MM.1S (cell line): ENCODE data around the gene PARP16.

ENCODE experiments used
- DNase-seq: peaks from one replicate; pipeline ENCODE4 v3.0.0-alpha.2; 2015
- H2AFZ ChIP-seq: fragments of 300-600 bp; sonication (generic); 2 replicates; pipeline ENCODE4 v1.6.0; 2016; ENCODE audit warnings: antibody characterized with exemption, low read length
- H3F3A ChIP-seq: fragments of 300-600 bp; sonication (generic); 2 replicates; pipeline ENCODE4 v1.6.1; 2016; ENCODE audit warnings: mild to moderate bottlenecking, antibody characterized with exemption, low read length, moderate library complexity, mixed read lengths; ENCODE audit not compliant: insufficient read depth
- H3K27ac ChIP-seq: fragments of 300-600 bp; sonication (generic); 2 replicates; pipeline ENCODE4 v1.5.1; 2016; ENCODE audit warnings: mild to moderate bottlenecking, low read length
- H3K27me3 ChIP-seq: fragments of 300-600 bp; sonication (generic); replicated peaks from 2 replicates; pipeline ENCODE4 v1.6.0; 2016; ENCODE audit warnings: low read length; ENCODE audit not compliant: insufficient read depth
- H3K36me3 ChIP-seq: fragments of 300-600 bp; sonication (generic); replicated peaks from 2 replicates; pipeline ENCODE4 v1.6.1; 2016; ENCODE audit warnings: mild to moderate bottlenecking, low read length, mixed read lengths; ENCODE audit not compliant: insufficient read depth
- H3K4me1 ChIP-seq: fragments of 300-600 bp; sonication (generic); 2 replicates; pipeline ENCODE4 v1.6.1; 2016; ENCODE audit warnings: low read length, mixed read lengths
- H3K4me2 ChIP-seq: fragments of 300-600 bp; sonication (generic); 2 replicates; pipeline ENCODE4 v1.6.0; 2016; ENCODE audit warnings: low read depth, low read length
- H3K4me3 ChIP-seq: fragments of 300-600 bp; sonication (generic); 2 replicates; pipeline ENCODE4 v1.5.1; 2016; ENCODE audit warnings: low read length, mixed read lengths
- H3K79me2 ChIP-seq: fragments of 300-600 bp; sonication (generic); 2 replicates; pipeline ENCODE4 v1.6.1; 2016; ENCODE audit warnings: mixed run types, low read length, mixed read lengths
- H3K9ac ChIP-seq: fragments of 300-600 bp; sonication (generic); 2 replicates; pipeline ENCODE4 v1.6.1; 2016; ENCODE audit warnings: low read length, mixed read lengths
- H3K9me2 ChIP-seq: fragments of 300-600 bp; sonication (generic); replicated peaks from 2 replicates; pipeline ENCODE4 v1.6.1; 2016; ENCODE audit warnings: mild to moderate bottlenecking, low read length, mixed read lengths; ENCODE audit not compliant: insufficient read depth
- H3K9me3 ChIP-seq: fragments of 300-600 bp; sonication (generic); replicated peaks from 2 replicates; pipeline ENCODE4 v1.6.1; 2016; ENCODE audit warnings: mild to moderate bottlenecking, low read length, mixed read lengths; ENCODE audit not compliant: insufficient read depth
- H4K20me1 ChIP-seq: fragments of 300-600 bp; sonication (generic); 2 replicates; pipeline ENCODE4 v1.6.1; 2016; ENCODE audit warnings: mild to moderate bottlenecking, low read length, moderate library complexity, mixed read lengths; ENCODE audit not compliant: insufficient read depth
- EZH2 ChIP-seq: fragments of 300-600 bp; sonication (generic); optimal IDR thresholded peaks from 2 replicates; pipeline ENCODE3; 2017; ENCODE audit warnings: low read depth, mild to moderate bottlenecking, antibody characterized with exemption, low read length, mixed read lengths
- EZH2phosphoT487 ChIP-seq: fragments of 300-600 bp; sonication (generic); IDR thresholded peaks from 2 replicates; pipeline ENCODE4 v1.6.1; 2018; ENCODE audit warnings: antibody characterized with exemption, low read length
- TF ChIP-seq, protein P1 (sequence below): fragments of 300-600 bp; sonication (generic); IDR thresholded peaks from 2 replicates; pipeline ENCODE4 v1.5.1; 2016; ENCODE audit warnings: antibody characterized with exemption, low read length, mixed read lengths

PARP16 gene

DNA sequence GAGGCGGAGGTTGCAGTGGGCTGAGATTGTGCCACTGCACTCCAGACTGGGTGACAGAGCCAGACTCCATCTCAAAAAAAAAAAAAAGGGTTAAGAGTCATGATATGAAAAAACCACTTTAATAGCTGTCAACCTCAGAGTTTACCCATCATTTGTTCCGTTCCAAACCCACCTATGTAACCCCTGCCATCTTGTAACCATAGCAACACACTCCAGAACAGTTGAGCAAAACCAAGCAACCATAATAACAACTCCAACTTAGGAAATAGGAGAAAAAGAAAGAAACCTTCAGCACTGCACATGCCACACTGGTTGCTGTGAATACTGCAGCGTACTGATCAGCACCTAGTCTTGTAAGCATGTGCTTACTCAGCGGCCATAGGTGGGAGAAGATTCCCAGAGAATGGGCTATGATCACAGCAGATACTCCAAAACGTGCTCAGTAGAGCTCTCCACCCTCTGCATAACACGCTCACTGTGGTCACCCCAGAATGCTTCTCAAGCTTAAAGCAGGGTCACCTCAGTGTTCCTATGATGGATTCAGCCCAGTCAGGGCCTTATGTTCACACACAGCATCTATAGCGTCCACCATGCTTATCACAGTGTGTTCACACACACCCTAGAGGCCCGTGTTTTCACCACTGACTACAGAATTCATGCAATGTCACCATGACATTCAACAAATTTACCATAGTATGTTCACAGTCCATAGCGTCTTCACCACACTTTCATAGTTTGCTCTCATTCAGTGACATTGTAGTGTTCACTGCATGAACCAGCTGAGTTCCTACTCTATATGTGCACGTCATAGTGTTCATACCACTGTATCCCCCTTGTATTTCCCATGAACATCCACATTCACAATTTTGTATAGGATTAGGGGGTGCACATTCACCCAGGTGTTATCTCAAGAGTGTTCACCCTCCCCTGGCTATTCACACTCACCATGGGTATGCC lies 68.9 kb downstream of the PARP16 start:
- Histone ChIP-seq H3K27me3 (no peaks in the 10 kb centered on the region), H3K4me1 (no peaks in the 10 kb centered on the region), H3K9me3 (no peaks in the 10 kb centered on the region), H3K9me2 (no peaks in the 10 kb centered on the region), H2AFZ (no peak overlapping the region), H3K27ac (no peak overlapping the region), H3K36me3 (no peaks in the 10 kb centered on the region), H3K4me2 (no peak overlapping the region), H3K4me3 (no peak overlapping the region), H4K20me1 (no peaks in the 10 kb centered on the region), H3K9ac (no peak overlapping the region), H3F3A (no peaks in the 10 kb centered on the region), H3K79me2 (no peaks in the 10 kb centered on the region)
- no peak for DNase-seq
- no peak for TF ChIP-seq EZH2

DNA sequence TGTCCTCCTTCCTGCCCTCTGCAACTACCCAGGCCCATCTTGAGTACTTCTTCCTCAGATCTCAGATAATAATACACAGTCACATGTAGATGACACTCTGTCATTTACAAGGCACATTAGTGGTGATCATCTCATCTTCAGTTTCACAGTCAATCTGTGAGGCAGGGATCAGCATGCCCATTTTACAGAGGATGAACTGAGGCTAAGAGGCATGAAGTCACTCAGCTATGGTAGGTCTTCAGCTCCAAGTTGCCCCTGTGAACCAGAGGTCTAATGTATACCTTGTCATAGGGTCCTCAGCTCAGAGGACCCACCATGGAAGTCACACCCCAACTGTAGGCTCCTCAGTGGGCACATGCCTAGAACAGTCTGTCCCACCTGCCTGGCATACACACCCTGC lies 71.2 kb downstream of the PARP16 start:
- Histone ChIP-seq H3K4me3 (no peak overlapping the region), H4K20me1 (no peaks in the 10 kb centered on the region), H3K4me1 (no peaks in the 10 kb centered on the region), H3K9me3 (no peaks in the 10 kb centered on the region), H2AFZ (no peak overlapping the region), H3K4me2 (no peak overlapping the region), H3K36me3 (no peaks in the 10 kb centered on the region), H3K27ac (no peak overlapping the region), H3K9ac (no peak overlapping the region), H3K79me2 (no peaks in the 10 kb centered on the region), H3K9me2 (no peaks in the 10 kb centered on the region), H3K27me3 (no peaks in the 10 kb centered on the region), H3F3A (no peaks in the 10 kb centered on the region)
- TF ChIP-seq, protein P1, sequence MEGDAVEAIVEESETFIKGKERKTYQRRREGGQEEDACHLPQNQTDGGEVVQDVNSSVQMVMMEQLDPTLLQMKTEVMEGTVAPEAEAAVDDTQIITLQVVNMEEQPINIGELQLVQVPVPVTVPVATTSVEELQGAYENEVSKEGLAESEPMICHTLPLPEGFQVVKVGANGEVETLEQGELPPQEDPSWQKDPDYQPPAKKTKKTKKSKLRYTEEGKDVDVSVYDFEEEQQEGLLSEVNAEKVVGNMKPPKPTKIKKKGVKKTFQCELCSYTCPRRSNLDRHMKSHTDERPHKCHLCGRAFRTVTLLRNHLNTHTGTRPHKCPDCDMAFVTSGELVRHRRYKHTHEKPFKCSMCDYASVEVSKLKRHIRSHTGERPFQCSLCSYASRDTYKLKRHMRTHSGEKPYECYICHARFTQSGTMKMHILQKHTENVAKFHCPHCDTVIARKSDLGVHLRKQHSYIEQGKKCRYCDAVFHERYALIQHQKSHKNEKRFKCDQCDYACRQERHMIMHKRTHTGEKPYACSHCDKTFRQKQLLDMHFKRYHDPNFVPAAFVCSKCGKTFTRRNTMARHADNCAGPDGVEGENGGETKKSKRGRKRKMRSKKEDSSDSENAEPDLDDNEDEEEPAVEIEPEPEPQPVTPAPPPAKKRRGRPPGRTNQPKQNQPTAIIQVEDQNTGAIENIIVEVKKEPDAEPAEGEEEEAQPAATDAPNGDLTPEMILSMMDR = no peak
- TF ChIP-seq EZH2 (no peak), EZH2phosphoT487 (no peak)
- no peak for DNase-seq

DNA sequence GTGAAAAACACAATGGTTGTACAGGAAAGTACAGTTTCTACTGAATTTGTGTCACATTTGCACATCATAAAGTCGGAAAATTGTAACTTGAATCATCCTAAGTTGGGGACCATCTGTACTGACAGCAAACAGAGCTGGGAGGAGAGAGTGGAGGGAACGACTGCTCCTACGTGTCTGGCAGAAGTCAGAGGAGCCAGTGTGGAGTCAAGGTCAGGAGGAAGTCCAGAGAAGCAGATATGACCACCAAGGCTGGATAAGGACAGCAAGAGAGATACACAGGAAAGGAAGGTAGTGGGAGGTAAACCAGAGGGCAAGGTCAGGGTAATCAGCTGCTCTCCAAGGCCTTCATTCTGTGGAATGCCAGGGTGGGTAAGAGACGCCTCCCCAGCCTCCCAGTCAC lies 72.7 kb downstream of the PARP16 start:
- no peak overlapping the region for H2AFZ ChIP-seq
- no peaks in the 10 kb centered on the region for H3K9me2 ChIP-seq
- H4K20me1 ChIP-seq = no peaks in the 10 kb centered on the region
- TF ChIP-seq, protein P1 = no peak
- TF ChIP-seq EZH2 = no peak
- TF ChIP-seq EZH2phosphoT487 = no peak
- H3K36me3 ChIP-seq = no peaks in the 10 kb centered on the region
- H3K9ac ChIP-seq = no peak overlapping the region
- H3K9me3 ChIP-seq = no peaks in the 10 kb centered on the region
- no peak overlapping the region for H3K27ac ChIP-seq
- no peaks in the 10 kb centered on the region for H3K27me3 ChIP-seq
- no peaks in the 10 kb centered on the region for H3K4me1 ChIP-seq
- H3K4me3 ChIP-seq = no peak overlapping the region
- no peaks in the 10 kb centered on the region for H3F3A ChIP-seq
- H3K79me2 ChIP-seq = no peaks in the 10 kb centered on the region
- no peak for DNase-seq
- H3K4me2 ChIP-seq = no peak overlapping the region

- Histone ChIP-seq H3K27me3 (no peaks in the 10 kb centered on the region), H3K79me2 (no peaks in the 10 kb centered on the region), H3K27ac (no peak overlapping the region), H3K4me3 (no peak overlapping the region), H4K20me1 (no peaks in the 10 kb centered on the region), H3K9ac (no peak overlapping the region), H3K4me2 (no peak overlapping the region), H3F3A (no peaks in the 10 kb centered on the region), H2AFZ (no peak overlapping the region), H3K9me3 (no peaks in the 10 kb centered on the region), H3K9me2 (no peaks in the 10 kb centered on the region), H3K4me1 (no peaks in the 10 kb centered on the region), H3K36me3 (no peaks in the 10 kb centered on the region)
- DNase-seq = no peak
- no peak for TF ChIP-seq EZH2phosphoT487
These were observed 73.4 kb downstream of the PARP16 start for GRCh38 chr15:65213241-65213640.
